GM06990 (cell line): ENCODE results near the gene CEBPE.

ENCODE experiments used
- DNase-seq: peaks from one replicate; pipeline ENCODE4 v3.0.0-alpha.2; 2011; ENCODE audit not compliant: insufficient read length; ENCODE audit errors: extremely low read depth
- H3K27me3 ChIP-seq: replicated peaks from 2 replicates; pipeline ENCODE4 v1.6.0; 2011; ENCODE audit warnings: low read length; ENCODE audit not compliant: control insufficient read depth, insufficient read depth
- H3K36me3 ChIP-seq: 2 replicates; pipeline ENCODE4 v1.5.1; 2011; ENCODE audit warnings: low read length; ENCODE audit not compliant: control insufficient read depth, insufficient read depth
- H3K4me3 ChIP-seq: replicated peaks from 2 replicates; pipeline ENCODE4 v1.5.1; 2011; ENCODE audit warnings: low read depth, mild to moderate bottlenecking, control low read depth, low read length
- CTCF ChIP-seq: IDR thresholded peaks from 2 replicates; pipeline ENCODE4 v1.5.1; 2011; ENCODE audit warnings: low read length, control low read depth, mild to moderate bottlenecking, inconsistent platforms; ENCODE audit not compliant: insufficient read depth, poor library complexity, severe bottlenecking

Gene CEBPE

GRCh38 chr14:23078692-23079116 is 40.4 kb downstream of the CEBPE start:
- no peak for DNase-seq
- Histone ChIP-seq H3K4me3 (no peak overlapping the region), H3K36me3 (peaks cover 36% of the 10 kb centered on the region), H3K27me3 (no peaks in the 10 kb centered on the region)
- no peak for TF ChIP-seq CTCF

GRCh38 chr14:23077962-23078361 is 41.1 kb downstream of the CEBPE start:
- Histone ChIP-seq H3K4me3 (no peak overlapping the region), H3K27me3 (no peaks in the 10 kb centered on the region), H3K36me3 (peaks cover 37% of the 10 kb centered on the region)
- TF ChIP-seq CTCF = no peak
- no peak for DNase-seq

- peak; percentile 59 for TF ChIP-seq CTCF
Observed at GRCh38 chr14:23076785-23077408, 42.2 kb downstream of the CEBPE start.

GRCh38 chr14:23074906-23075305 is 44.1 kb downstream of the CEBPE start:
- TF ChIP-seq CTCF = no peak
- no peak for DNase-seq
- H3K36me3 ChIP-seq = peaks cover 27% of the 10 kb centered on the region
- H3K4me3 ChIP-seq = no peak overlapping the region
- H3K27me3 ChIP-seq = no peaks in the 10 kb centered on the region

More at GRCh38 chr14:23076785-23077408, 42.2 kb downstream of the CEBPE start:
- no peak overlapping the region for H3K4me3 ChIP-seq
- peaks cover 36% of the 10 kb centered on the region for H3K36me3 ChIP-seq
- H3K27me3 ChIP-seq = no peaks in the 10 kb centered on the region
- DNase-seq = no peak

- H3K4me3 ChIP-seq = no peak overlapping the region
- peaks cover 26% of the 10 kb centered on the region for H3K36me3 ChIP-seq
- no peak for TF ChIP-seq CTCF
- no peaks in the 10 kb centered on the region for H3K27me3 ChIP-seq
- DNase-seq = no peak
Observed at GRCh38 chr14:23071921-23072539, 47.0 kb downstream of the CEBPE start.
